Measurements from ENCODE around the gene MMD2.

MMD2 gene

DNA sequence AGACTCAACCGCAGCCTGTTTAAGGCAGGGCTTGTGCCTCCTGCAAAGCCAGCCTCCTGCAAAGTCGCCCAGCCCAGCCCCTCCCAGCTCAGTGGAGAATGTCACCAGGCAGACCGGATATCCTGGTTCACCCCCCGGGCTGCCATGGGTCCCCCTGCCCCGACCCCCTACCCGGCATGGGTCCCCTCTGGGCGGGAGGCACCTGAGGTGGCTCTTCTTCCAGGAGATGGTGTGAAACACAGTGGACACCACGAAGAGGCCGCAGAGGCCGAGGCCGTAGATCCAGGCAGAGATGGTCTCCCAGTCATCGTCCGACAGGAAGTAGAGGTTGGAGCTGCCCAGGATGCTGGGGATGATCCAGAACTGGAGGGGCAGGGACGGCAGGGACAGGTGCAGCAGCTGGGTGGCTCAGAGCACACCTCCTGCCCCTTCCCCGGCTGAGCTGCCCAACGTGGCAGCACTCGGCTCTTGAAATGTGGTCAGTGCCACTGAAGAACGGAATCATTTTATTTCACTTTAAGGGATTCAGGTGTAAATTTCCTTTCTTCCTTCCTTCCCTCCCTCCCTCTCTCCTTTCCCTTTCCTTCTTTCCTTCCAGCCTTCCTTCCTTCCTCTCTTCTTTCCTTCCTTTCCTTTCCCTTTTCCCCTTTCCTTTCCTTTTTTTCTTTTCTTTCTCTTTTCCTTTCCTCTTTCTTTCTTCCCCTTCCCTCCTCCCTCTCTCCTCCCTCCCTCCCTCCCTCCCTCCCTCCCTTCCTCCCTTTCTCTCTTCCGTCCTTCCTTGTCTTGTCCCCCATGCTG is 38.8 kb downstream of the MMD2 start:
- H3K79me2 ChIP-seq (ENCODE audit: low read length), result no peaks in the 10 kb centered on the region
- no peak for TF ChIP-seq EZH2 (optimal IDR thresholded peaks at IDR 0.05; ENCODE audit: low read depth, low read length)
- TF ChIP-seq EZH2phosphoT487 (IDR thresholded peaks at IDR 0.05; ENCODE audit: low read length), result no peak
- TF ChIP-seq, protein P1, sequence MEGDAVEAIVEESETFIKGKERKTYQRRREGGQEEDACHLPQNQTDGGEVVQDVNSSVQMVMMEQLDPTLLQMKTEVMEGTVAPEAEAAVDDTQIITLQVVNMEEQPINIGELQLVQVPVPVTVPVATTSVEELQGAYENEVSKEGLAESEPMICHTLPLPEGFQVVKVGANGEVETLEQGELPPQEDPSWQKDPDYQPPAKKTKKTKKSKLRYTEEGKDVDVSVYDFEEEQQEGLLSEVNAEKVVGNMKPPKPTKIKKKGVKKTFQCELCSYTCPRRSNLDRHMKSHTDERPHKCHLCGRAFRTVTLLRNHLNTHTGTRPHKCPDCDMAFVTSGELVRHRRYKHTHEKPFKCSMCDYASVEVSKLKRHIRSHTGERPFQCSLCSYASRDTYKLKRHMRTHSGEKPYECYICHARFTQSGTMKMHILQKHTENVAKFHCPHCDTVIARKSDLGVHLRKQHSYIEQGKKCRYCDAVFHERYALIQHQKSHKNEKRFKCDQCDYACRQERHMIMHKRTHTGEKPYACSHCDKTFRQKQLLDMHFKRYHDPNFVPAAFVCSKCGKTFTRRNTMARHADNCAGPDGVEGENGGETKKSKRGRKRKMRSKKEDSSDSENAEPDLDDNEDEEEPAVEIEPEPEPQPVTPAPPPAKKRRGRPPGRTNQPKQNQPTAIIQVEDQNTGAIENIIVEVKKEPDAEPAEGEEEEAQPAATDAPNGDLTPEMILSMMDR (IDR thresholded peaks at IDR 0.05; ENCODE audit: low read length), result no peak
- no peak for DNase-seq
- no peak overlapping the region for H3K4me2 ChIP-seq (ENCODE audit: low read depth, low read length)
- peaks cover 29% of the 10 kb centered on the region for H3K27me3 ChIP-seq (replicated peaks; ENCODE audit: insufficient read depth, low read length)
- H3K9me3 ChIP-seq (replicated peaks; ENCODE audit: insufficient read depth, low read length), result no peaks in the 10 kb centered on the region
- no peaks in the 10 kb centered on the region for H3K36me3 ChIP-seq (replicated peaks; ENCODE audit: insufficient read depth, low read length)
- H3K9me2 ChIP-seq (replicated peaks; ENCODE audit: insufficient read depth, low read length), result no peaks in the 10 kb centered on the region
- no peaks in the 10 kb centered on the region for H3F3A ChIP-seq (ENCODE audit: insufficient read depth, low read length)
- H3K4me1 ChIP-seq (ENCODE audit: low read length), result no peaks in the 10 kb centered on the region
- H3K9ac ChIP-seq (ENCODE audit: low read length), result no peak overlapping the region
- H3K27ac ChIP-seq (ENCODE audit: low read length), result no peak overlapping the region
- H4K20me1 ChIP-seq (ENCODE audit: insufficient read depth, low read length), result no peaks in the 10 kb centered on the region
- no peak overlapping the region for H3K4me3 ChIP-seq (ENCODE audit: low read length)
- H2AFZ ChIP-seq (ENCODE audit: low read length), result no peak overlapping the region

DNA sequence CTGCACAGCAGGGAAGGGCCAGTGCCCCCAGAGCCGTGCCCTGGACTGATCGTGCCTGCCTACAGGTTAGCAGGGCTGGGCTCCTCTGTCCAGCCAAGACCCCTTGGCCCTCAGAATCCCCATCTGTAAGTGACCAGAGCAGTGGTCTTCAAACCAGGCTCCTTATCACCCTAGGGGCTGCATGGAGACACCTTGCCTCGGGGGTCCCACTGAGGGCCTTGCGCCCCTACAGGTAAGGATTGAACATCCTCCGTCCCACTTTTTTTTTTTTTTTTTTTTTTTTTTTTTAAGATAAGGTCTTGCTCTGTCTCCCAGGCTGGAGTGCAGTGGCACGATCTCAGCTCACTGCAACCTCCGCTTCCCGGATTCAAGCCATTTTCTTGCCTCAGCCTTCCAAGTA is 42.9 kb downstream of the MMD2 start:
- TF ChIP-seq EZH2 (optimal IDR thresholded peaks at IDR 0.05; ENCODE audit: low read depth, low read length) (no peak), EZH2phosphoT487 (IDR thresholded peaks at IDR 0.05; ENCODE audit: low read length) (no peak)
- TF ChIP-seq, protein P1 (IDR thresholded peaks at IDR 0.05; ENCODE audit: low read length), result no peak
- no peaks in the 10 kb centered on the region for H3K36me3 ChIP-seq (replicated peaks; ENCODE audit: insufficient read depth, low read length)
- no peaks in the 10 kb centered on the region for H3K79me2 ChIP-seq (ENCODE audit: low read length)
- H3F3A ChIP-seq (ENCODE audit: insufficient read depth, low read length), result no peaks in the 10 kb centered on the region
- no peak overlapping the region for H3K4me3 ChIP-seq (ENCODE audit: low read length)
- no peak overlapping the region for H3K27ac ChIP-seq (ENCODE audit: low read length)
- H3K9me2 ChIP-seq (replicated peaks; ENCODE audit: insufficient read depth, low read length), result no peaks in the 10 kb centered on the region
- no peak overlapping the region for H3K4me2 ChIP-seq (ENCODE audit: low read depth, low read length)
- no peaks in the 10 kb centered on the region for H3K4me1 ChIP-seq (ENCODE audit: low read length)
- no peaks in the 10 kb centered on the region for H4K20me1 ChIP-seq (ENCODE audit: insufficient read depth, low read length)
- no peaks in the 10 kb centered on the region for H3K9me3 ChIP-seq (replicated peaks; ENCODE audit: insufficient read depth, low read length)
- no peak overlapping the region for H3K9ac ChIP-seq (ENCODE audit: low read length)
- DNase-seq, result no peak
- peaks cover 21% of the 10 kb centered on the region for H3K27me3 ChIP-seq (replicated peaks; ENCODE audit: insufficient read depth, low read length)
- H2AFZ ChIP-seq (ENCODE audit: low read length), result no peak overlapping the region

DNA sequence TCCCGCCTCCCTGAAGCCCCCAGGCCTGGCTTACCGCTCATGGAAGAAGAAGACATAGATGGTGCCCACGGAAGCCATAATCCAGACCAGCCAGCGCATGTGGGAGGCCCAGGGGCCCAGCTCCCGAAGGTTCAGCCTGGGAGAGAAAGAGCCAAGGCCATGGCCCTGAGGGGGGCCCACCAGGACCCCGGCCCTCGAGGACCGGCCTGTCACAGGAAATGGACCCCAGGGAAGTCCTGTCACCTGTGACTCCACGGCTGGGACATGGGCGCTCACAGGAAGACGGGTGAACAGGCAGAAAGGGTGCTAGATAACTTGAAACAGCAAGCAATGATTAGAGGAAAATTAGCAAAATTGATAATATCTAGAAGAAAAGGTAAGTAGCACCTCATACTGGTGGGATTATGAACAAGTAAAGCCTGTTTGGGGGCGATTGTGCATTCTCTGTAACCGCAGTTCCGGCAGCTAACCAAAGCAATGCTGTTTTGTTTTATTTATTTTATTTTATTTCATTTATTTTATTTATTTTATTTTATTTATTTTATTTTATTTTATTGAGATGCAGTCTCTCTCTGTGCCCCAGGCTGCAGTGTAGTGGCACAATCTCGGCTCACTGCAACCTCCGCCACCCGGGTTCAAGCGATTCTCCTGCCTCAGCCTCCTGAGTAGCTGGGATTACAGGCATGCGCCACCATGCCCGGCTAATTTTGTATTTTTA is 47.7 kb downstream of the MMD2 start:
- Histone ChIP-seq H3K79me2 (ENCODE audit: low read length) (no peaks in the 10 kb centered on the region), H3K4me3 (ENCODE audit: low read length) (no peak overlapping the region), H3K9me2 (replicated peaks; ENCODE audit: insufficient read depth, low read length) (no peaks in the 10 kb centered on the region), H3K9me3 (replicated peaks; ENCODE audit: insufficient read depth, low read length) (no peaks in the 10 kb centered on the region), H3K9ac (ENCODE audit: low read length) (no peak overlapping the region), H3K27me3 (replicated peaks; ENCODE audit: insufficient read depth, low read length) (peaks cover 17% of the 10 kb centered on the region), H3K4me1 (ENCODE audit: low read length) (no peaks in the 10 kb centered on the region), H4K20me1 (ENCODE audit: insufficient read depth, low read length) (no peaks in the 10 kb centered on the region), H3K36me3 (replicated peaks; ENCODE audit: insufficient read depth, low read length) (no peaks in the 10 kb centered on the region), H2AFZ (ENCODE audit: low read length) (no peak overlapping the region), H3K27ac (ENCODE audit: low read length) (no peak overlapping the region), H3F3A (ENCODE audit: insufficient read depth, low read length) (no peaks in the 10 kb centered on the region), H3K4me2 (ENCODE audit: low read depth, low read length) (no peak overlapping the region)
- no peak for DNase-seq
- no peak for TF ChIP-seq EZH2 (optimal IDR thresholded peaks at IDR 0.05; ENCODE audit: low read depth, low read length)
- TF ChIP-seq, protein P1 (IDR thresholded peaks at IDR 0.05; ENCODE audit: low read length), result no peak
- TF ChIP-seq EZH2phosphoT487 (IDR thresholded peaks at IDR 0.05; ENCODE audit: low read length), result no peak
